PC-3 (cell line): Measurements from ENCODE around the gene CDSN. TPM values are rescaled to one million over a fixed set of nuclear protein-coding genes. Genes with fewer than 3 reads are reported as not detected.

Source experiments
- ATAC-seq: fragments of 200-7000 bp; cut with Tn5 transposase; 2 replicates; pipeline ENCODE4 v1.9.1; 2020; ENCODE audit warnings: mild to moderate bottlenecking, moderate library complexity
- BruUV-seq: library from RNA; stranded (reverse); fragments of 400-500 nt; replicated peaks from 2 replicates; lab custom pipeline; 2021; lab: Mats Ljungman, UMichigan
- CTCF ChIA-PET: fragments of 300-600 bp; sonication (Branson Sonifier 250); formaldehyde crosslinking; loops from one replicate; lab custom pipeline; 2022; ENCODE audit warnings: antibody characterized with exemption; lab: Charles Lee
- POLR2A ChIA-PET: fragments of 300-600 bp; sonication (Branson Sonifier 250); formaldehyde crosslinking; loops from one replicate; lab custom pipeline; 2022; ENCODE audit warnings: antibody characterized with exemption; ENCODE audit not compliant: unreplicated experiment; lab: Charles Lee
- DNase-seq: peaks from one replicate; pipeline ENCODE4 v3.0.0-alpha.2; 2015
- H2AFZ ChIP-seq: fragments of 300-600 bp; sonication (generic); 2 replicates; pipeline ENCODE4 v1.6.0; 2016; ENCODE audit warnings: antibody characterized with exemption, low read length
- H3F3A ChIP-seq: fragments of 300-600 bp; sonication (generic); one replicate; pipeline ENCODE4 v1.6.0; 2017; ENCODE audit warnings: antibody characterized with exemption, low read length, control low read depth, mild to moderate bottlenecking; ENCODE audit not compliant: unreplicated experiment
- H3K27ac ChIP-seq: fragments of 300-600 bp; sonication (generic); 2 replicates; pipeline ENCODE4 v1.5.1; 2016; ENCODE audit warnings: mild to moderate bottlenecking, low read length
- H3K27me3 ChIP-seq: fragments of 300-600 bp; sonication (generic); 2 replicates; pipeline ENCODE4 v1.6.1; 2016; ENCODE audit warnings: low read length, mixed read lengths
- H3K36me3 ChIP-seq: fragments of 300-600 bp; sonication (generic); 2 replicates; pipeline ENCODE4 v1.6.1; 2016; ENCODE audit warnings: low read depth, mixed run types, low read length, mixed read lengths
- H3K4me1 ChIP-seq: fragments of 300-600 bp; sonication (generic); 2 replicates; pipeline ENCODE4 v1.5.1; 2016; ENCODE audit warnings: low read length; ENCODE audit not compliant: insufficient read depth
- H3K4me2 ChIP-seq: fragments of 300-600 bp; sonication (generic); 2 replicates; pipeline ENCODE4 v1.6.0; 2016; ENCODE audit warnings: low read length
- H3K4me3 ChIP-seq: fragments of 300-600 bp; sonication (generic); 2 replicates; pipeline ENCODE4 v1.5.1; 2016; ENCODE audit warnings: mild to moderate bottlenecking, low read length, mixed read lengths
- H3K79me2 ChIP-seq: fragments of 300-600 bp; sonication (generic); 2 replicates; pipeline ENCODE4 v1.6.1; 2017; ENCODE audit warnings: low read length, mixed read lengths
- H3K9ac ChIP-seq: fragments of 300-600 bp; sonication (generic); 2 replicates; pipeline ENCODE4 v1.6.0; 2016; ENCODE audit warnings: mild to moderate bottlenecking, low read length
- H3K9me2 ChIP-seq: fragments of 300-600 bp; sonication (generic); replicated peaks from 2 replicates; pipeline ENCODE4 v1.6.1; 2016; ENCODE audit warnings: mixed run types, low read length, mixed read lengths
- H3K9me3 ChIP-seq: fragments of 300-600 bp; sonication (generic); 2 replicates; pipeline ENCODE4 v1.6.1; 2016; ENCODE audit warnings: low read length, mixed read lengths
- H4K20me1 ChIP-seq: fragments of 300-600 bp; sonication (generic); 2 replicates; pipeline ENCODE4 v1.6.1; 2016; ENCODE audit warnings: low read length, mixed read lengths
- CTCF ChIP-seq: fragments of 300-600 bp; sonication (generic); conservative IDR thresholded peaks from 2 replicates; pipeline ENCODE4 v1.5.1; 2017; ENCODE audit warnings: antibody characterized with exemption, low read depth, mild to moderate bottlenecking, low read length
- EZH2 ChIP-seq: fragments of 300-600 bp; sonication (generic); IDR thresholded peaks from one replicate; pipeline ENCODE4 v1.6.1; 2017; ENCODE audit warnings: antibody characterized with exemption, mild to moderate bottlenecking, low read length; ENCODE audit not compliant: unreplicated experiment
- EZH2phosphoT487 ChIP-seq: fragments of 300-600 bp; sonication (generic); IDR thresholded peaks from 2 replicates; pipeline ENCODE4 v1.6.1; 2018; ENCODE audit warnings: mild to moderate bottlenecking, antibody characterized with exemption, low read length, borderline replicate concordance
- intact Hi-C: fragments of 100-400 bp; cut with micrococcal nuclease; formaldehyde crosslinking; loops from 2 replicates; pipeline ENCODE4 v1.9.0; 2023
- total RNA-seq: library from RNA; depleted of rRNA; stranded (reverse); fragments of >200 nt; gene quantifications from 2 replicates; pipeline ENCODE4 v1.2.3, GENCODE V29; 2014

CDSN gene
- total RNA-seq, 1 experiment from 2014 or later = 0.55 TPM

DNA sequence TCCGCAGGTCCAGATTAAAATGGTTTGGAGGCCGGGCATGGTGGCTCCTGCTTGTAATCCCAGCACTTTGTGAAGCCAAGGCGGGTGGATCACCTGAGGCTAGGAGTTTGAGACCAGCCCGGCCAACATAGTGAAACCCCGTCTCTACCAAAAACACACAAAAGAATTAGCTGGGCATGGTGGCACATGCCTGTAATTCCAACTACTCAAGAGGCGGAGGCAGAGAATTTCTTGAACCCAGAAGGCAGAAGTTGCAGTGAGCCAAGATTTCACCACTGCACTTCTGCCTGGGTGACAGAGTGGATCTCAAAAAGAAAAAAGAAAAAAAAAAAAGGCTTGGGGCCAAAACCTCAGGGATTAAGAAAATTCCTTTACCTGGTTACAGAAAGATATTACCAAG is 38.4 kb downstream of the CDSN start:
- Histone ChIP-seq H3K9me3 (no peaks in the 10 kb centered on the region), H2AFZ (no peak overlapping the region), H3K4me2 (no peak overlapping the region), H3K9me2 (no peaks in the 10 kb centered on the region), H3K4me3 (no peak overlapping the region), H3F3A (no peaks in the 10 kb centered on the region), H4K20me1 (no peaks in the 10 kb centered on the region), H3K9ac (no peak overlapping the region), H3K4me1 (peaks cover 6% of the 10 kb centered on the region), H3K27me3 (no peaks in the 10 kb centered on the region), H3K79me2 (no peaks in the 10 kb centered on the region), H3K27ac (no peak overlapping the region), H3K36me3 (no peaks in the 10 kb centered on the region)
- TF ChIP-seq EZH2phosphoT487 (no peak), EZH2 (no peak), CTCF (no peak)
- intact Hi-C loops = no loop called here
- no TSS peak for BruUV-seq
- POLR2A ChIA-PET = interaction anchor here (0.5 kb wide), 1 partner anchor 267 kb away, joined by 3 read pairs; no protein-coding TSS in a partner anchor
- CTCF ChIA-PET = interaction anchor here (0.5 kb wide), 1 partner anchor 671 kb away, joined by 4 read pairs; no protein-coding TSS in a partner anchor
- DNase-seq = no peak
- no peak for ATAC-seq

- H3K27me3 ChIP-seq = no peaks in the 10 kb centered on the region
- H3K27ac ChIP-seq = no peak overlapping the region
- ATAC-seq (peak; percentile 82), DNase-seq (peak; percentile 87)
- intact Hi-C loops = loop anchor here (5.0 kb wide), 1 partner anchor 332 kb away; no protein-coding TSS in a partner anchor
- H2AFZ ChIP-seq = peak overlapping the region; percentile 58
- H3K36me3 ChIP-seq = no peaks in the 10 kb centered on the region
- H3K9me2 ChIP-seq = no peaks in the 10 kb centered on the region
- no peaks in the 10 kb centered on the region for H3K79me2 ChIP-seq
- peak overlapping the region; percentile 57 for H3K4me2 ChIP-seq
- no peaks in the 10 kb centered on the region for H4K20me1 ChIP-seq
- TF ChIP-seq EZH2 = no peak
- TF ChIP-seq EZH2phosphoT487 = no peak
- peak; percentile 91 for TF ChIP-seq CTCF
- ChIA-PET CTCF (interaction anchor here (0.5 to 1.6 kb wide), 12 partner anchors 9 to 472 kb away, joined by 3 to 19 read pairs (median 4); partner anchors contain the start of genes GTF2H4 and VARS2), POLR2A (interaction anchor here (0.6 kb wide), 1 partner anchor 311 kb away, joined by 5 read pairs; no protein-coding TSS in a partner anchor)
- no TSS peak for BruUV-seq
- H3K9me3 ChIP-seq = no peaks in the 10 kb centered on the region
- H3K9ac ChIP-seq = no peak overlapping the region
- no peaks in the 10 kb centered on the region for H3K4me1 ChIP-seq
- no peak overlapping the region for H3K4me3 ChIP-seq
- H3F3A ChIP-seq = no peaks in the 10 kb centered on the region
These were observed 40.5 kb downstream of the CDSN start for GRCh38 chr6:31079656-31080261.

- no TSS peak for BruUV-seq
These were observed 43.6 kb downstream of the CDSN start for GRCh38 chr6:31076611-31077010.

More at GRCh38 chr6:31076611-31077010, 43.6 kb downstream of the CDSN start:
- H3K79me2 ChIP-seq = no peaks in the 10 kb centered on the region
- H3K4me2 ChIP-seq = no peak overlapping the region
- no peaks in the 10 kb centered on the region for H3K36me3 ChIP-seq
- H4K20me1 ChIP-seq = no peaks in the 10 kb centered on the region
- TF ChIP-seq EZH2 (no peak), EZH2phosphoT487 (no peak), CTCF (no peak)
- H3K27ac ChIP-seq = no peak overlapping the region
- no peaks in the 10 kb centered on the region for H3K9me2 ChIP-seq
- CTCF ChIA-PET = no interaction called here
- no peak overlapping the region for H3K4me3 ChIP-seq
- no peak overlapping the region for H3K9ac ChIP-seq
- DNase-seq = no peak
- intact Hi-C loops = loop anchor here (5.0 kb wide), 1 partner anchor 329 kb away; no protein-coding TSS in a partner anchor
- POLR2A ChIA-PET = no interaction called here
- no peaks in the 10 kb centered on the region for H3F3A ChIP-seq
- no peaks in the 10 kb centered on the region for H3K9me3 ChIP-seq
- H3K4me1 ChIP-seq = peaks cover 10% of the 10 kb centered on the region
- H2AFZ ChIP-seq = no peak overlapping the region
- no peak for ATAC-seq
- no peaks in the 10 kb centered on the region for H3K27me3 ChIP-seq
